Stimulated activated CD4-positive, alpha-beta T cell treated with anti-CD3 and anti-CD28 coated beads, Interleukin-4, amount 100 ng/mL, for 4 hours (primary cell): Measurements from ENCODE around the gene GRIP2.

Source experiments
- DNase-seq, 2 experiments: peaks; one replicate each; pipeline ENCODE4 v3.0.0-alpha.2; 2020

GRIP2 gene

DNA sequence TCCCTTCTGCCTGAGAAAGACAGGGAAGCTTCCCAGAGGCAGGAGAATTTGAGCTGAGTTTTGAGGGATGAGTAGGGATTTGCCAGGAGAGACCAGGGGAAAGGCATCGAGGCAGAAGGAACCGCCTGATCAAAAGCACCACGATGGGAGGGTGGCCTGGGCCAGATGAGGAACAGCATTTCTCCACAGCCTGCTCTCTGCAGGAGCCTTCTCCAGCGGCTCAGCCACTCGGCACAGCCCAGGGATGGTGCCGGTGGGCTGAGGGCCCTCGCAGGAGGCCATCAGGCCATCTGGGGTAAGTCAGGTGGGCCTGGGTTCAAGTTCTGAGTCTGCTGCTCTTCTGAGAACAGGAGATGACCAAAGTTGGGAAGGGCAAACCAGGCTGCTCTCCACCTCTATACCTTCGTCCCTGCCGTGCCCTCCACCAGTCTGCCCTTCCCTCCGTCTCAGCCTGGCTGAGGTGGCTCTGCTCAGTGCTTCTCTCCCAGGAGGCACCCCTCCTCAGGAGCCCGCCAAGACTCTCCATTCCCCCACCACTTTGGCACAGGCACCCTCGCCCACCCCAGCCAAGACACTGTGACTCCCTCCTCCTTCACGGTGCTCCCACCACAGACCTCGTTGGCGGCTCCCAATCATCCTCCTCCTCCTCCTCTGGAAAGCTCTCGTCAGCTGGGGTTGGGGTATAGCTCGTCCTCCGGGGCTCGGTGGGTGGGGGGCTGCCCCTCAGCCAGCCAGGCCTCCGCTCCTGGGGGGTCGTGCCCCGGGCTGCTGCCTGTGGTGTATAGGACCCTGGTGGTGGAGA is 34.9 kb downstream of the GRIP2 start:
- no peak for DNase-seq

DNA sequence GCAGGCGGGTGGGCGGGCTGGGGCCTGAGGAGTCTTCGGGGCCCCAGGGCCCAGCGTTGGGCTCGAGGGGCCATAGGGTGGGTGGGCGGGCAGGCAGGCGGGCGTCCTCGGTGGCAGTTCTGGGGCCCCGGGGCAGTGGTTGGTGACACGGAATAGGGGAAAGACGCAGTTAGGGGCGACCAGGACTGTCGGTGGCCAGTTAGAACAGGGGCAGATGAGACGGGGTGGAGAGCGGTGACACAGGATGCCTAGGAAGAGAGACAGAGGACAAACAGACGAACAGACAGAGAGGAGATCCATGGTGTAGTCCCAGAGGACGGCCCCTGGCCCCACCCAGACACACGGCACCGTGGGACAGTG is 36.5 kb downstream of the GRIP2 start:
- DNase-seq = no peak

DNA sequence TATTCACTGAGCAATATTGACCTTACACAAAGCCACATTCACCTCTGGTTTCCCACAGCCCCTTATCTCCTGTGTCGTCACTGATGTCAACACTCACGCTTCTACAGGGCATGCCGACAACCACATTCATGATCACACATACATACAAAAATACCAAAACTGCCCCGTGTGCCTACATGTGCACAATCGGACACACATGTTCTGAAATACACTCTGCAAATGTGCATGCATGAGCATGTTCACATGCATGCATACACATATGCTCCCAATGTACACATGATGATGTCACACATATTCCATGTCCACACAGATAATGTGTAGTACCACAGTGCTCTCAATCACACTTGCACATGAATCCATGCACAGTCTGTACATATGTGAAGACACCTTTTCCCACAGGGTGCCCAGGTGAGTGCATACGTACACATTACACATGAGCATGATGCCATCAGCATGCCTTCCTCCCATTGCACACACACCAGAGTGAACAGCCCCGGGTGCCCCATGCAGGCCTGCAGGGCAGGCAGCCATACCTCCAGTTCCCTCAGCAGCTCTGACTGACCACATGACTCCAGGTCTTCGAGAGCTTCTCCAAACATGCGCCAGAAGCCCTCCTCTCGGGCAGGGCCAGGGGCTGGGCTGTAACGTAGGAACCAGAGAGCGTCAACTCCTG is 37.0 kb downstream of the GRIP2 start:
- DNase-seq = no peak

DNA sequence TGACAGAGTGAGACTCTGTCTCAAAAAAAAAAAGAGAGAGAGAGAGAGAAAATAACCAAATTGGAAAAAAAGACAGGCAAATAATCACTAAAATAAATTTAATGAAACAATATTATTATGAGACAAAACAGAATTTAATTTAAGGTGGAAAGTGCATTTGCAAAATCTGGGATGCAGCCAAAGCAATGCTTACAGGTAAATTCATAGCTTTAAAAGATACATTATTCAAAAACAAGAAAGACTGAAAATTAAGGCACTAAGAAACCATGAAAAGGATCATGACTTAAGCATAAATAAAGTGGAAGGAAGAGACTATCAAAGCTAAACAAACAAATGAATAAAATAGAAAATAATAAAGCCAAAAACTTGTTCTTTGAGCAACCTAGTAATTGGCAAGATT is 37.7 kb downstream of the GRIP2 start:
- no peak for DNase-seq

DNA sequence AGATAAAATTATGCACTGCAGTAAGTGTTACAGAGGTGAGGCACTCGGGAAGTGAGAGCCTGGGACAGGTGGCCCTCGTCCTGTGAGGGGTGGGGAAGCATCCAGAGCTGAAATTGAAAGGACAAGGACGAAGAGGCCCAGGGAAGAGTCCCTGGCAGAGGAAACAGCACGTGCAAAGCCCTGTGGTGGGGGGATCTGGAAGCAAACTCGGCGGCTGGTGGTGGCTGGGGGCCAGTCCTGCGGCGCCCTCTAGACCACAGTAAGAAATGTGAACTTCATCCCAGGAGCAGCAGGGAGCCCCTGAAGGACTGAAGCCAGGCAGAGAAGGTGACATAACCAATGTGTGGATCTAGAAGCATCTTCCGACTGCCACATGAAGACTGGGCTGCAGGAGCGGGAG is 42.8 kb downstream of the GRIP2 start:
- DNase-seq = no peak

DNA sequence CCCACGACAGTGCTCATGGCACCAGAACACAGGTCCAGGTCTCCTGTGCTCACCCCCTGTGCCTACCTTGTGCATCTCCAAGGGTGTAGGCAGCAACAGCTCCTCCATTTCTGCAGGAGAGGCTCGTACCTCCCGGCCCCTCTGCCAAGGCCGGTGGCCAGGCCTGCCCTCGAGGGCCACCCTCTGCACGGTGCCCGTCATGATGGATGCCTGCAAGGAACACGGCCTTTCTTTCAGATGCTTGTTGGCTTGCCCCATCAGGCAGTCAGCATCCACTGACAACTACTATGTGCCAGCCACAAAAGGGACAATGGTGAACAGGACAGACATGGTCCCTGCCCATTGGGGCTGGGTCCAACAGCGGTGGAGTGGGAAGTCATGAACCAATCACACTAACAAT is 43.8 kb downstream of the GRIP2 start:
- DNase-seq = no peak

DNA sequence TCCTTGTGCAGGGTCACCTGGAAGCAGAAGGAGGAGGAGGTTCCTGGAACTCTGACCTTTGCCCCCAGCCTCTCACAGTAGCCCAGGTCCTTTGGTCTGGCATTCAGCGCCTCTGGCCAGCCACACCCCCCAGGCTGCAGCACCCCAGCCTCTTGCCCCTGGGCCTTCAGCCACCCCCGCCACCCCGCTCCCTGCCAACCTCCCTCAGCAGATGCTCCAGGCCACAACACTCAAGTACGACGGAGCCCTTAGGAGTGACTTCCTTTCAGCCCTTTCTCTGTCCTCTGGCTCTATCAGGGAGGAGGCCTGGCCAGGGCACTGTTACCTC is 45.2 kb downstream of the GRIP2 start:
- no peak for DNase-seq

DNA sequence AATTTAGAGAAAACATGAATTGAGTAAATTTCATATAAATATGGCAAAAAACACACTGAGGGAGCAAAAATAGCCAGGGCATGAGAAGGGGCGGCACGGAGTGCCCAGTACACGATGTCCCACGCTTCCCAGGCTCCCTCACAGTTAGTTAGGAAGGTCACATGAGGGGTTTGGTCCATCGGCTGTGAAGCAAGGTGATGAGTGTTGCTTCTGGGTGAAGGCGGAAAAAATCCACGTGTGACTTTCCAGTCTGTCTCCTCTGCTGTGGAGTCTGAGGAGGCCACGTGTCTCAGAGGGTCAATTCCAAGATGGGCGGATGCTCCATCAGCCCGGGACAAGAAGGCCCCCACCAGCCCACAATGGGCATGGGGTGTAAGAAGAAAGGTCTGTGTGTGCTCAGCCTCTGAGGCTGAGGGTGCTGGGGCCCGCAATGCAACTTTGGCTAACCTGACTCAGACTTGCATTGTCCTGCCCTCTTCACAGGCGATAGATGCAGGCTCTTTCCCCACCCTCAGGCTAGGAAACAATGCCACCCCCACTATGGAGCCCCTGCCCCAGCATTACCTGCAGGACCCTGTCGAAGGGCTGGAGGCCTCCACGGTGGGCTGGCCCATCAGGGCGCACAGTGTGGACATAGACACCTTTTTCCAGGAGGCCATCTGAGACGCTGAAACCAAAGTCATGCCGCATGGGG is 45.7 kb downstream of the GRIP2 start:
- DNase-seq = no peak

DNA sequence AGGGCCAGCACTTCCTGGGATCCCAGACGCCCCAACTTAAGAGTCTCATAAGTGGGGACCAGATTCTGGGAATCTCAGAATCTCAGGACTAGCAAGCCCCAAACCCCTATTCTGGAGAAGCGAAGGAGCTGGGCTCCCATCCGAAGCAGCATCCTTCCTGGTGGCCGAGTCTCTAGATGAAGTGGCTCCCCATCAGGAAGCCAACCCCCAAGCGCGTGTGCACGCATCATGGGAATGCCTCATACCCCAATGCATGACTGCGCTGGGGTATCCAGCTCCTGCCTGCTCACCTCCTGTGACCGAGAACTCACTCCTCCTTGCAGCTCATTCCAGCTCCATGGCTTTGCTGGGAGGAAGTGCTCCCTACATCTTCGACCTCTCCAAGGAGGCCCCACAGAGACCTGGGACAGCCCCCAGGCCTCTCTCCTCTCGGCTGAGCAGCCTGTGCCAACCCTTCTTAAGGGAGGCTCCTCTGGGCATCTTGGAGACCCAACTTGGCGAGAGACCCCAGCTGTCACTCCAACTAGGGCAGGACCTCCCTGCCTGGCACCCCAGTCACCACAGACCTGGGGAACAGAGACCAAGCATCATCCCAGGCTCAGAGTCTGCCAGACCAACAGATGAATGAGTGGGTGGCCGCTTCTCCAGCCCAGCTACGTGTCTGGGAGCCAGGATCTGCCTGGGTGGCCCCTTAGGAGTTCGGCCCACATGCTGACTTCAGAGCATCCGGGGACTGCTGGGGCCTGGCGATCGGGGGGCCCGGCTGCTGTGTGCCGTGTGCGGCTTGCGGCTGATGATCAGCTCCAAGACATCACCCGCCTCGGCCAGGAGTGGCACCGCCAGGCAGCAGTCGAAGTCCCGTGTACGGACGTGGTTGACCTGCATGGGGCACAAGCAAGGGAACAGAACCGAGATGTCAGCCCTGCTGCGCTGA is 46.9 kb downstream of the GRIP2 start:
- no peak for DNase-seq

DNA sequence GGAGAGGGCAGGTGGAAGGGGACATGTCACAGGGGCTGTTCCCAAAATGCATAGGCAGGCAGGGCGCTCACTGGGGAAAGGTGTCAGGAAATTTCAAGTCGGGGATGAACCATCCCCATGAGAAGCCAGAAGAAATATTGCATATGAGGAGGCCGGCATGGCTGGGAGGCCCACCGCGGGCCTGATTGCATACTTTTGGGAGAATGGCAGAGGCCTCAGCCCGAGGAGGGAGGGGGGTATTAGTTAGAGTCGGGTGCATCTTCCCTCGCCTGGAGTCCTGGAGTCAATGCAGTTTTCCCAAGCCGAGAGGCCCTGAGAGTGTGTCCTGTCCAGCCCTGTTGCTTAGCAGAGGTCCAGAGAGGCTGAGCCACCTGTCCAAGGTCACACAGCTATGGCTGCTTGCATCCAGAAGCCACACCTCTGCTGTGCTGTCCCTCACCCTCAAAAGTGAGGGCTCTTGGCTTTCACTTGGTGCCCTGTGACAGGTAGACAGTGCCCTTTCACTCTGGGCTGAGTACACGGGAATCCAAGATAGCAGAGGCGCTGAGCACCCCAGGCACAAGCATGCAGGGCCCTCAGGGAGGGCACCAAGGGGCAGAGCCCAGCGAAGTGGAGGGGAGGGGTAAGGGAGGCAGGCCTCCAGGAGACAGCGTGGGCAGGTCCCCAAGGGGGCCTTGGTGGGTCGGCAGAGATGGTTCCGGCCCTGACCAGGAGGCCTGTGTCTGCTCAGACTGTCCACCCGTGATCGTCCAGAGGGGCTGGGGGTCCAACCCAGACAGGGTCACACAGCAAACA is 48.5 kb downstream of the GRIP2 start:
- DNase-seq = no peak

DNA sequence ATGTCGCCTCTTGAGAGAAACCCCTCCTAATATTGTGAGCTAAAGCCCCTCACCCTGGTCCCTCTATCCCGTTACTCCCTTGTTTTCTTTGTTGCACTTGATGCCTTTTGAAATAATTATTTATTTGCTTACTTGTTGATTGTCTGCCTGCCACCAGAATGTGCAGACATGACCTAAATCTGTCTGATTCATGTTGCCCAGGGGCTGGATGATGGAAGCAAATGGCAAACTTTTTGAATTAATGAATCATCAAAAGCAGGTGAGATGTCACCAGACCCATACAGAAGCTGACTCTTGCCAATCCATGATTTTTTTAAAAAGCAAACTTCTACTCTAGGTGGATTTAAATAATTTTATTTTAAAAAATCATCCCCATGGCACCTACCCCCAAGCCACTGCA is 49.3 kb downstream of the GRIP2 start:
- DNase-seq = no peak

DNA sequence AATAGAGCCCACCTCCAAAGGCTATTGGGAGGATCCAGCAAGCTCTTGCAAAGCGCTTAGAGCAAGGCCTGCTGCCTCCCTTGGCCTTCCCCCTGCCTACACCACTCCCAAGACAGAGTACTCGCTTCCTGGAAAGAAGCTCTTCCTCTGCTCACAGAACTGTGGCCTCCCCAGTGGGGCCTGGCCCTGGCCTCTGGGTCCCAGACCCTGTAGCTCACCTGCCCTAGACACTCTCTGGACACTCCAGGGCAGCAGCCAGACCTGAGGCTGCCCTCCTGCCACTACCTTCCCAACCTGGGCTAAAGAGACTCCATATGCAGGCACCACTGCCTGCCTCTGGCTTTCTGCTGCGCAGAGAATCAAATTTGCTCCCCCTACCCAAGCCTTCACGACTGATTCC is 49.9 kb downstream of the GRIP2 start:
- no peak for DNase-seq

DNA sequence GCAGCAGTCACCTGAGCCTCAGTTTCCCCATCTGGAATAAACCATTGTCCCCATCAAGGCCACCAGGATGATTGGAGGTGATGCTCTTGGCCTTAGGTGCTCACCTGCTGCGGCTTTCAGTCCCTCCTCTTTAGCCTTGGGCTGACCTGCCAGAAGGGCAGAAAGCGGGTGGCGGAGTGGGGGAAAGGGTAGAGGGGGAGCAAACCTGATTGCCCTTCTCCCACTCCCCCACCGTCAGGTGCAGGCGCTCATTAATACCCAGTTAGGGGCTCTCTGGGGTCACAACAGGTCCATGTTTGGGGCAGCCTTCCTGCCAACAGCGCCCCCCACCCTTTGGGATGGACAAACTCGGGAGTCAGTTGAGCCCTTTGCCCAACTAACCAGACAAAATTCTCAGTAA is 50.5 kb downstream of the GRIP2 start:
- DNase-seq = no peak

DNA sequence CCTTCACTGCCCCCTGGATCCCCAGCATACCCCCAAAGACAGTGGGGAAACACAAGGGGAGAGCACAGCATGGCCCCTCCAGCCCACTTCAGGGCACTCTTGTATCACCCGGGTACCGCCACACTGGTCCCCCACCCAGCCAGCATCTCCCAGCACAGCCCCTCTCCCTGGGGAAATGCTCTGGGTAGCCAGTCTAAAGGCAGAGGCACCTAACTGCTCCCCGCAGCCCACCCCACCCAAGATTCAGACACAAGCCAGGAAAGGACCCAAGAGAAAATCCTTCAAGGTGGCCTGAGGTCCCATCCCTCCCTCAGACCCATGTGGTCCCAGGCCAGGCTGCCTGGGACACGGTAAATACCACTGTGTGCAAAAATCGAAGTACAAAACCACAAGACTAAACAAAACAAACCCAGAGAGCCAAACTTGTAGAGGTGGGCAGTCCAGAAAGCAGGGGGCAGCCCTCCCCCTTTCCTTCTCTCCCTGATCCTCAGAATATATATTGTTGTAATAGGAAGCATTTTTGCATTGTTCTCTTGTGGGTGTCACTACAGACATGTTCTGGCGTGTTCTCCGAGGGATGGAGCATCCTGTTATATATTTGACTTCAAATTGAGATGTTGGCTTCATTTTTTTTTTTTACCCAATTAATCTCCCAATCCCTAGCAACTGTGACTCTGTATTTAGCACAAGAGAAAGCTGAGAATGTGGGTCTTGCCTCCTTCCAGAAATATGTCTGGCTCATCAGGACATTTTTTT is 51.7 kb downstream of the GRIP2 start:
- no peak for DNase-seq

DNA sequence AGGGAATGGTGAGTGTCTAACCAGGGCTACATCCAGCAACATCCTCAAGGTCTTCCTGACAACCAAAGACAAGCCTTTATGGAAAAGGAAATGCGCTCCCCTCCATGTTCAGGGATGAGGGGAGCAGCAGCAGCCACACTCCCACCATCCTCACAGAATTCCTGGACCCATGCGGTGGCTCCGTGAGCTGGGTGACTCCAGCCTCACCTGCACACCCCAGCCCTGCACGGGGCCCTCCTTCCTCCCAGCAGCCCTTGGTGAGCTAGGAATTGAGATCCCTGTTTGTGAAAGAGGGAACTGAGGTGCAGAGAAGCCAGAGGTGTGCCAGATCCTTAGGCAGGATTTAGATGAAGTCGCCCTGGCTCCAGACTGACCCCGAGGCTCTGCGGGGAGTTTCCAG is 52.3 kb downstream of the GRIP2 start:
- DNase-seq = no peak

DNA sequence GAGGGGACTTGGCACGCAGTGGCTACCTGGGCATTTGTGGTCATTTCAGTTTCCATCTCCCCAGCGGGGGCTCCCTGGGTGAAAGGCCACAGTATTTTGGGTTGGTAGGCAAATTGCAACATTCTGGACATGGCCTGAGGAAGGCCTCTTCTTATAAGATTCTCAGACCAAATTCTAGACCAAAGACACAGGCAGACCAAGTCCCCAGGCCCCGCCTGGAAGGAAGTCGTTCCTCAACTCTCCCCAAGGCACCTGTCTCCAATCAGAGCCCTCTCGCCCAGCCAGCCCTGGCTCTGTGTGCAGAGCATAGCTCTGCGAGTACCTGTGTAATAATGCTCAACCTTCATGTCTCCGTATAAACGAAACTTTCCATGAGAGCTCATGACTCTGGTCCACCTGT is 53.1 kb downstream of the GRIP2 start:
- DNase-seq = no peak

DNA sequence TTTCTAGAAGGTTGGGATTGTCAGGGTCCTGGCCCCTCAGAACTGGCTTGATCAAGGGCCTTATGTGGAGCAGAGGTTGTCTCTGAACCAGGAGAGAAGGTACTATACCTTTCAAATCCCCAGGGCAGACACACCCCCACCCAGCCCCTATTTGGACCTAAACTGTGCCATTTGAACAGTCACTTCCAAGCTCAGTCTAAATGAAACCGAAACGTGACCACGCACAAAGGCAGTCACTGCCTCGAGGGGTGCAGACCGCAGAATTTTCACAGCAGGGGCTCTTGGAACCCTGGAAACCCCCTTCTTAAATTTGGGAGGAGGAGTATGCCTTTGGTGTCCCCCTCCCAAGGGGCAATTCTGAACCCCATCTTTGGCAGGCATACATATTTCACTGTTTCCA is 53.7 kb downstream of the GRIP2 start:
- DNase-seq = no peak

DNA sequence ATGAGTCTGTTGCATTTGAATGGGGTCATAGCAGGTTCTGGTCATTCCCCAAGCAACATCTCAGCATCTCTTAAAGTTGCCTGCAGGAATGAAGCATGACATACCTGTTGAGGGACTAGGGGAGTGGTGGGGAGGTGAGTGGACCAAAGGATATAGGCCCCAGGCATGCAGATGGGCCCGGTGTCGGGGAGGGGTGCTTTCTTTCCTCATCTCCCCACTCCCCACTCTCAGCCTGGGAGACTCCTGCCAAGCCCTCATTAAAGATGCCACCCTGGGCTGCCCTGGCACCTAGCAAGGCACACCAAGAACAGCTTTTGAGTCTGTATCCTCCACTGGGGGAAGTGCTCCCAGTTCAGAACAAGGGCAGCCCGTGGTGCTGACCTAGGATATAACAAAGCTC is 54.2 kb downstream of the GRIP2 start:
- no peak for DNase-seq

DNA sequence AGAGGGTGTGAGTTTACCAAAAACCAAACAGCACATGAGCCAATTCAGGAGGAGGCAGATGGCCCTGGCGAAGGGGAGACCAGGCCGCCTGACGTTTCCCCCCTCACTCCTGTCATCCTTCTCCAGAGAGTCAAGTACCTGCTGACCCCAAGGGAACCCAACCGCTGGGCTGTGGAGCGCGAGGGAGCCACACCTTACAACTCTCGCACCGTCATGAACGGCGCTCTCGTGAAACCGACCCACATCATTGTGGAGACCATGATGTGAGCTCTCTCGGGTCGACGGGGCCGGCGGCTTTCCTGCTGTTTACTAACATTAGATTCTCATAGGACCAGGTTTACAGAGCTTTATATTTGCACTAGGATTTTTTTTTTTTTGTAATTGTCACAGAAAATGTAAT is 55.4 kb downstream of the GRIP2 start:
- no peak for DNase-seq

DNA sequence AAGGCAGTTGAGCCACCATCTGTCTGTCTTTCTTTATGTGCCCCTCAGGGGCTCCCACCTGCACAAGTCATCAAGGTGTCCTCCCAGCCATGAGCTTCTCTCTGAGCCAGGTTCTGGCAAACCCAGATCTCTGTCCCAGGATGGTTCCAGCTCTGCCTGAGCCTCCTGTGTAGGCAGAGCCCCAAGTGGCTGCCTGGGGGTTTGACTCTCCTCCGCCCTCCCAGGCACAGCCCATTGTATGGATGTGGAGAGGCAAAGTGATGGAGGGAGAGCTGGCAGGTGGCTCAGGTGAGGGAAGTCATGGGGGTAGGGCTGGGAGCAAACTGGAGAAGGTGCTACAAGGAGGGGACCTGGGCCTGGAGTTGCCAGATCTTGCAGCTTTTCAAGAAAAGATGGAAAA is 56.9 kb downstream of the GRIP2 start:
- no peak for DNase-seq

DNA sequence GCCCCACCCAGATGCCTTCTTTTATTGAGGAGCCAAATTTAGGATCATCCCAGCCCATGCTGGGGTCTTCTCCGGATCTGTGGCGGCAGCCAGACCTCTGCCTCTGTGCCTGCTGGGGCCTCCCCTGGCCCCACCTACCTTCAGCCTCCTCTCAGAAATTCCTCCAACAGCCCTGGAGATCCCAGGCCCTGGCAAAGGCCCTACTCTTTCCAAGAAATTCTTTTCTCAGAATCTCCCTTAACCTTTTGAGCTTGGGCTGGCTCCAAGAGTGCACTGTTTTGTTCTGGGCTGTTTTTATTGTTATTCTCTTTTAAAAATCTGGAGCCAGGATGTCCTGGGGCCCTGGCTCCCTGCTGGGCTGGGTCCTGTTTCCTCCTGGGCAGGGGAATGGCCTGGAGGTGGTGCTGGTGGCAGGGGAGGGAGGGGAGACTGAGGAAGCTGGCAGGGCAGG is 57.8 kb downstream of the GRIP2 start:
- DNase-seq = no peak

DNA sequence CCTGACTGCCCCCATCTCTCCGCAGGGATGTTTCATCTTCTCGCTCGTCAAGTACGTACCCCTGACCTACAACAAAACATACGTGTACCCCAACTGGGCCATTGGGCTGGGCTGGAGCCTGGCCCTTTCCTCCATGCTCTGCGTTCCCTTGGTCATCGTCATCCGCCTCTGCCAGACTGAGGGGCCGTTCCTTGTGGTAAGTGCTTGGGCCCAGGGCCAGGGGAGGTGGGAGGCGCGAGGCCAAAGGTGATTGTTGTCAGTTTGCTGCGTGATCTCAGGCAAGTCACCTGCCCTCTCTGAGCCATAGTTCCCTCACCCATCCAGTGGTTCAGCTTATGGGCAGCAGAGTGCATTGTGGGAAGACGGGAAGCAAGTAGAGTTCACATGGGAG is 58.5 kb downstream of the GRIP2 start:
- no peak for DNase-seq
